Prostate gland (tissue), 2 donors: ENCODE results near the gene FARS2.

Experiments
- POLR2A ChIP-seq: fragments of 450-650 bp; IDR thresholded peaks from one replicate; pipeline ENCODE4 v1.6.1; 2016; ENCODE audit warnings: antibody characterized with exemption, mild to moderate bottlenecking
- POLR2AphosphoS5 ChIP-seq: sonication (generic); formaldehyde crosslinking; IDR thresholded peaks from one replicate; pipeline ENCODE4 v1.6.1; 2017; ENCODE audit warnings: antibody characterized with exemption
- TF ChIP-seq, protein P1 (sequence below), 4 experiments: fragments of 200-600 bp in 2 of 4; fragments of 450-650 bp in 2 of 4; sonication (generic) in 2 of 4; IDR thresholded peaks; 1 replicate in 3 of 4; 2 replicates in 1 of 4; pipeline ENCODE4 v1.5.1; 2016 to 2019; ENCODE audit warnings: antibody characterized with exemption in 4 of 4, mild to moderate bottlenecking in 2 of 4, moderate library complexity in 2 of 4

- TF ChIP-seq, protein P1, sequence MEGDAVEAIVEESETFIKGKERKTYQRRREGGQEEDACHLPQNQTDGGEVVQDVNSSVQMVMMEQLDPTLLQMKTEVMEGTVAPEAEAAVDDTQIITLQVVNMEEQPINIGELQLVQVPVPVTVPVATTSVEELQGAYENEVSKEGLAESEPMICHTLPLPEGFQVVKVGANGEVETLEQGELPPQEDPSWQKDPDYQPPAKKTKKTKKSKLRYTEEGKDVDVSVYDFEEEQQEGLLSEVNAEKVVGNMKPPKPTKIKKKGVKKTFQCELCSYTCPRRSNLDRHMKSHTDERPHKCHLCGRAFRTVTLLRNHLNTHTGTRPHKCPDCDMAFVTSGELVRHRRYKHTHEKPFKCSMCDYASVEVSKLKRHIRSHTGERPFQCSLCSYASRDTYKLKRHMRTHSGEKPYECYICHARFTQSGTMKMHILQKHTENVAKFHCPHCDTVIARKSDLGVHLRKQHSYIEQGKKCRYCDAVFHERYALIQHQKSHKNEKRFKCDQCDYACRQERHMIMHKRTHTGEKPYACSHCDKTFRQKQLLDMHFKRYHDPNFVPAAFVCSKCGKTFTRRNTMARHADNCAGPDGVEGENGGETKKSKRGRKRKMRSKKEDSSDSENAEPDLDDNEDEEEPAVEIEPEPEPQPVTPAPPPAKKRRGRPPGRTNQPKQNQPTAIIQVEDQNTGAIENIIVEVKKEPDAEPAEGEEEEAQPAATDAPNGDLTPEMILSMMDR (IDR thresholded peaks at IDR 0.05) = no peak
- no peak for TF ChIP-seq POLR2A
- no peak for TF ChIP-seq POLR2AphosphoS5
Observed at GRCh38 chr6:5567352-5567751, 306.0 kb downstream of the FARS2 start.
